Gastroesophageal sphincter (tissue), 4 donors: ENCODE results near the gene ACSM3. TPM values are rescaled to one million over a fixed set of nuclear protein-coding genes. Genes with fewer than 3 reads are reported as not detected.
"Not testable (repeated sequence)": the region's sequence is repeated elsewhere in the genome, so short reads cannot be mapped to it uniquely, and the experiment has no call there.

ENCODE experiments used
- ATAC-seq: fragments of 150-250 bp; one replicate; pipeline ENCODE4 v1.9.1; 2016; ENCODE audit warnings: mild to moderate bottlenecking, moderate library complexity
- H3K27ac ChIP-seq, 4 donors: fragments of 200-600 bp; sonication (generic) in 3 of 4; 1 replicate in 3 of 4; 2 replicates in 1 of 4; pipeline ENCODE4 v1.5.1; 2016 to 2019
- H3K27me3 ChIP-seq: fragments of 200-600 bp; sonication (generic); one replicate; pipeline ENCODE4 v1.5.1; 2019
- H3K36me3 ChIP-seq, 2 donors: fragments of 200-600 bp; sonication (generic); one replicate each; pipeline ENCODE4 v1.5.1; 2019; ENCODE audit warnings: control low read depth in 1 of 2
- H3K4me1 ChIP-seq, 3 donors: fragments of 200-600 bp; sonication (generic); 1 replicate in 2 of 3; 2 replicates in 1 of 3; pipeline ENCODE4 v1.5.1; 2016 to 2019; ENCODE audit warnings: control low read depth in 2 of 3
- H3K4me3 ChIP-seq, 2 donors: fragments of 200-600 bp; sonication (generic); one replicate each; pipeline ENCODE4 v1.5.1; 2019; ENCODE audit warnings: mild to moderate bottlenecking in 1 of 2, moderate library complexity in 1 of 2
- H3K9me3 ChIP-seq, 3 donors: fragments of 200-600 bp; sonication (generic); one replicate each; pipeline ENCODE4 v1.5.1; 2017 to 2019; ENCODE audit warnings: control low read depth in 2 of 3
- CTCF ChIP-seq, 4 experiments: fragments of 200-600 bp in 2 of 4; fragments of 450-650 bp in 2 of 4; sonication (generic) in 1 of 4; IDR thresholded peaks; one replicate each; pipeline ENCODE4 v1.5.1; 2017 to 2019; ENCODE audit warnings: antibody characterized with exemption in 4 of 4, mild to moderate bottlenecking in 2 of 4, moderate library complexity in 2 of 4
- EP300 ChIP-seq: sonication (generic); formaldehyde crosslinking; IDR thresholded peaks from one replicate; pipeline ENCODE4 v1.6.1; 2017; ENCODE audit warnings: antibody characterized with exemption, mild to moderate bottlenecking
- POLR2A ChIP-seq, 2 donors: fragments of 450-650 bp; IDR thresholded peaks; one replicate each; pipeline ENCODE4 v1.6.1; 2017; ENCODE audit warnings: antibody characterized with exemption in 2 of 2, mild to moderate bottlenecking in 2 of 2, moderate library complexity in 1 of 2
- POLR2AphosphoS5 ChIP-seq: sonication (generic); formaldehyde crosslinking; IDR thresholded peaks from one replicate; pipeline ENCODE4 v1.6.1; 2017; ENCODE audit warnings: antibody characterized with exemption
- WGBS, 2 donors: methylation state at CpG; one replicate each; pipeline ENCODE4 v1.1.5; 2018; ENCODE audit warnings: low coverage in 1 of 2; 5-methylcytosine and 5-hydroxymethylcytosine counted together
- total RNA-seq, 4 donors: library from RNA; depleted of rRNA; stranded (reverse); fragments of >200 nt; gene quantifications; one replicate each; pipeline ENCODE4 v1.1.0, GENCODE V29; 2016

The ACSM3 gene, protein sequence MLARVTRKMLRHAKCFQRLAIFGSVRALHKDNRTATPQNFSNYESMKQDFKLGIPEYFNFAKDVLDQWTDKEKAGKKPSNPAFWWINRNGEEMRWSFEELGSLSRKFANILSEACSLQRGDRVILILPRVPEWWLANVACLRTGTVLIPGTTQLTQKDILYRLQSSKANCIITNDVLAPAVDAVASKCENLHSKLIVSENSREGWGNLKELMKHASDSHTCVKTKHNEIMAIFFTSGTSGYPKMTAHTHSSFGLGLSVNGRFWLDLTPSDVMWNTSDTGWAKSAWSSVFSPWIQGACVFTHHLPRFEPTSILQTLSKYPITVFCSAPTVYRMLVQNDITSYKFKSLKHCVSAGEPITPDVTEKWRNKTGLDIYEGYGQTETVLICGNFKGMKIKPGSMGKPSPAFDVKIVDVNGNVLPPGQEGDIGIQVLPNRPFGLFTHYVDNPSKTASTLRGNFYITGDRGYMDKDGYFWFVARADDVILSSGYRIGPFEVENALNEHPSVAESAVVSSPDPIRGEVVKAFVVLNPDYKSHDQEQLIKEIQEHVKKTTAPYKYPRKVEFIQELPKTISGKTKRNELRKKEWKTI
- total RNA-seq = 10 to 100 TPM in 1 of 4 donors, 1 to 10 TPM in 3; 4.5 to 24.8 (median 6.8) TPM

DNA sequence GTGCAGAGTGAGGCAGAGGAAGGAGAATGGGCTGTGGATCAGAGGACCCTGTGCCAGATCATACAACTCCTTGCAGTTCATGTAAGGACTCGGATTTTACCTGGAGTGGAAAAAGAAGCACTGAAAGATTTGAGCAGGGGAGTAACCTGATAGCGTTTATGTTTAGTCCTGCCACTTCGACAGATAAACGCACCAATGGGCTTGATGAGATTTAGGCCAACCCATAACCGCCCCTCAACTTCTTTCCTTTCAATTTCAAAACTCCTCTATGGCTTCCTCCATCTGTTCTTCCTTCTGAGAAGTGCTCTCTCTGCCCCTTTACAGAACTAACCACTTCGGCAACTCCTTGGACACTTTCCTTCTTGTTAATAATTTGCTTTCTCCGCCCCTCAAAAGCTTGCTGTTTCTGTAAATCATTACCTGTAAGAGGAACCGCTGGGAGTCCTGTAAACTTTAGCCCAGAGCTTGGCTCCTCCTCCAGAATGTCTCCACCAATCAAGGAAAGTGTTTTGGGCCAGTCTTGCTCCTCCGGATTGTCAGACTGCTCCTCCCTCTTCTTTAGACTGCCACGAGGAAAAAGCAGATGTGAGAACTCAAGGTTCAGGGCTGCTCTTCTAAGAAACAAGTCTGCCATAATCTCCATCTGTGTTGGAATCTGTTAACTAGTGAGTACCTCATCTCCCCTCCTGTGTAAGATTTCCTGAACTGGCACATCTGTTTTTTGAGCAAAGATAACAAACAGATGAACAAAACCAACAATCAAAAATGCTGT, at the start of gene ACSM3:
TSS of gene ACSM3 (plus strand) at position 554 of the 772 bp plus-strand sequence. CDS start 6,021 bp downstream, outside the sequence.
- H3K27me3 ChIP-seq = no peaks in the 10 kb centered on the region
- peak; percentile 97 for ATAC-seq
- H3K9me3 ChIP-seq = no peaks in the 10 kb centered on the region
- H3K27ac ChIP-seq = peak within 1 kb of the TSS; percentile 69 to 85 (median 75)
- H3K36me3 ChIP-seq = no peaks in the 10 kb centered on the region
- no peak for TF ChIP-seq POLR2A (IDR thresholded peaks at IDR 0.05)
- TF ChIP-seq CTCF (IDR thresholded peaks at IDR 0.05) = no peak
- no peak for TF ChIP-seq EP300
- TF ChIP-seq POLR2AphosphoS5 = no peak
- H3K4me3 ChIP-seq = peak within 1 kb of the TSS; percentile 48 to 76
- peaks cover 0 to 12% (median 0%) of the 10 kb centered on the region in 3 donors for H3K4me1 ChIP-seq
- 3 to 26% methylated on average over 7 to 9 of the region's 10 CpGs for WGBS, 2 donors

GRCh38 chr16:20717718-20718117, 46.1 kb upstream of the ACSM3 start:
- H3K4me1 ChIP-seq = not testable (repeated sequence)

GRCh38 chr16:20720251-20720650, 43.6 kb upstream of the ACSM3 start:
- TF ChIP-seq CTCF (IDR thresholded peaks at IDR 0.05) = no peak
- TF ChIP-seq POLR2A (IDR thresholded peaks at IDR 0.05) = no peak
- no peaks in the 10 kb centered on the region for H3K4me1 ChIP-seq
- H3K36me3 ChIP-seq = no peaks in the 10 kb centered on the region
- 82% methylated on average over 4 of the region's 4 CpGs; no CpG with 5 or more reads in 1 of the 2 donors for WGBS, 2 donors
- H3K4me3 ChIP-seq = no peak overlapping the region
- H3K27me3 ChIP-seq = no peaks in the 10 kb centered on the region
- no peaks in the 10 kb centered on the region for H3K9me3 ChIP-seq
- no peak for ATAC-seq
- no peak overlapping the region for H3K27ac ChIP-seq

More at GRCh38 chr16:20717718-20718117, 46.1 kb upstream of the ACSM3 start:
- not testable (repeated sequence) for H3K36me3 ChIP-seq, H3K27ac ChIP-seq, ATAC-seq, H3K9me3 ChIP-seq, H3K27me3 ChIP-seq, H3K4me3 ChIP-seq

- ATAC-seq = no peak
- no peak overlapping the region for H3K4me3 ChIP-seq
- H3K27me3 ChIP-seq = no peaks in the 10 kb centered on the region
- H3K36me3 ChIP-seq = no peaks in the 10 kb centered on the region
- H3K4me1 ChIP-seq = no peaks in the 10 kb centered on the region
- no peak overlapping the region for H3K27ac ChIP-seq
- TF ChIP-seq POLR2A (IDR thresholded peaks at IDR 0.05) (no peak), CTCF (IDR thresholded peaks at IDR 0.05) (no peak), POLR2AphosphoS5 (no peak), EP300 (no peak)
- no peaks in the 10 kb centered on the region for H3K9me3 ChIP-seq
Measured at GRCh38 chr16:20726661-20727060, 37.2 kb upstream of the ACSM3 start.

- no peak for ATAC-seq
- Histone ChIP-seq H3K36me3 (no peaks in the 10 kb centered on the region), H3K27me3 (no peaks in the 10 kb centered on the region), H3K9me3 (no peaks in the 10 kb centered on the region), H3K4me1 (no peaks in the 10 kb centered on the region), H3K27ac (no peak overlapping the region), H3K4me3 (no peak overlapping the region)
- TF ChIP-seq CTCF (IDR thresholded peaks at IDR 0.05) (no peak), EP300 (no peak), POLR2A (IDR thresholded peaks at IDR 0.05) (no peak), POLR2AphosphoS5 (no peak)
- 88 to 100% methylated on average over 1 to 3 of the region's 3 CpGs for WGBS, 2 donors
Measured at GRCh38 chr16:20727181-20727580, 36.6 kb upstream of the ACSM3 start.
